Skeletal muscle tissue (tissue), 4 donors: ENCODE results near the gene ECEL1. TPM values are rescaled to one million over a fixed set of nuclear protein-coding genes. Genes with fewer than 3 reads are reported as not detected.

ENCODE experiments used
- H3K27ac ChIP-seq: one replicate; pipeline ENCODE4 v1.7.0; 2013; ENCODE audit warnings: mild to moderate bottlenecking, low read depth, low read length, inconsistent platforms
- H3K27me3 ChIP-seq, 3 donors: one replicate each; pipeline ENCODE4 v1.7.0; 2013; ENCODE audit warnings: low read length in 3 of 3; ENCODE audit not compliant: control insufficient read depth in 3 of 3, insufficient read depth in 3 of 3
- H3K36me3 ChIP-seq, 3 donors: one replicate each; pipeline ENCODE4 v1.7.0; 2013; ENCODE audit warnings: low read length in 3 of 3; ENCODE audit not compliant: control insufficient read depth in 3 of 3, insufficient read depth in 3 of 3
- H3K4me1 ChIP-seq, 3 donors: one replicate each; pipeline ENCODE4 v1.7.0; 2013; ENCODE audit warnings: low read length in 3 of 3, mild to moderate bottlenecking in 3 of 3; ENCODE audit not compliant: control insufficient read depth in 3 of 3, insufficient read depth in 3 of 3
- H3K4me3 ChIP-seq, 3 donors: one replicate each; pipeline ENCODE4 v1.7.0; 2013; ENCODE audit warnings: low read length in 3 of 3
- H3K9ac ChIP-seq, 3 donors: one replicate each; pipeline ENCODE4 v1.7.0; 2013; ENCODE audit warnings: low read length in 3 of 3, mild to moderate bottlenecking in 3 of 3, moderate library complexity in 2 of 3, low read depth in 1 of 3
- H3K9me3 ChIP-seq, 3 donors: one replicate each; pipeline ENCODE4 v1.7.0; 2013; ENCODE audit warnings: low read length in 3 of 3; ENCODE audit not compliant: control insufficient read depth in 3 of 3
- total RNA-seq: library from RNA; depleted of rRNA; stranded (reverse); fragments of >200 nt; gene quantifications from one replicate; pipeline ENCODE4 v1.2.3, GENCODE V29; 2014
- donor health status: Osteomylitis.

Gene ECEL1
- total RNA-seq, 1 donor from 2014 or later = 1.0 TPM

DNA sequence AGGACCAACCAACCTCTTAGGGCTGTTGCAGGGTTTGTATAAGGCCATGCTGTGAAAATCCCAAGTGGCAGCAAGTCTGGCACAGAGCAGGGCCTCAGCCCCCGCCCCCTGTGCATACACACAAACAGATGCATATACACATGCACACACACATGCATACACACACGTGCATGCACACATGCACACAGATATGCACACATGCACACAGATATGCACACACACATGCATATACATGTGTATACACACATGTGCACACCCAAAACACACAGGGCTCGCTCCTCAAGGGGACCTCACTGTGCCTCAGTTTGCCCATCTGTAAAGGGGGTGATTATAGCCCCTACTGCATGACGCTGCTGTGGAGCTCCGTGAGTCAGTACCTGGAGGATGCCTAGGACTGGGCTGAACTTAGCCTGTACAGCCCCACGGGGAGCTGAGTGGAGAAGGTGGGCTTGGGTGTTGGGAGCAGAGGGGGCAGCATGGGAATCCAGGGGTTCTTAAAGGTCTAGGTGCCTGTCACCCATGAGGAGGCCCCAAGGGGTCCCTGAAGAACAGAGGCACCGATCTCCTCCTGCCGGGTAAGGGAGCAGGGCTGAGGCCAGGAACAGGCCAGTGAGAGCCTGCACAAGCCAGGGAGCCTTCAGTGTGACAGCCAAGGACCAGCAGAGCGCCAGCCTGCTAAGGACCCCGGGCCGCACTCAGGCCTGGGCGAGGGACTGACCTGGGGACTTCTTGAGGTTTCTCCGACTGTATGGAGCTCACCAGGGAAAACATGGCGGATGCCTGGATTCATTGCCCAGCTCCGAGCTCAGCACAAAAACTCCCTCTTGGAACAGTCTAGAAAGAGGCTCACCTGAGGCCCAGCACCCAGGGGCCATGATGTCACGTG is 55.7 kb downstream of the ECEL1 start:
- Histone ChIP-seq H3K9ac (no peak overlapping the region), H3K4me3 (no peak overlapping the region), H3K27ac (no peak overlapping the region), H3K27me3 (peaks cover 0 to 13% (median 0%) of the 10 kb centered on the region in 3 donors), H3K36me3 (no peaks in the 10 kb centered on the region), H3K9me3 (no peaks in the 10 kb centered on the region), H3K4me1 (no peaks in the 10 kb centered on the region)

Other genes starting within 250 kb of the ECEL1 start
- gene ALPP, start 109.1 kb downstream of the ECEL1 start, total RNA-seq = not detected
- gene ALPG, start 81.0 kb downstream of the ECEL1 start, total RNA-seq = not detected
- gene ALPI, start 31.7 kb downstream of the ECEL1 start, total RNA-seq = not detected
- 1.0 TPM for gene PRSS56, start 32.6 kb upstream of the ECEL1 start, total RNA-seq
- 32.9 TPM for gene CHRND, start 38.3 kb upstream of the ECEL1 start, total RNA-seq
- 35.5 TPM for gene CHRNG, start 51.9 kb upstream of the ECEL1 start, total RNA-seq
- gene TIGD1, start 62.7 kb upstream of the ECEL1 start, total RNA-seq = 3.7 TPM
- gene EIF4E2, start 62.9 kb upstream of the ECEL1 start, total RNA-seq = 204 TPM
- gene EFHD1, start 145.8 kb upstream of the ECEL1 start, total RNA-seq = 2.1 TPM
- 74.1 TPM for gene GIGYF2, start 209.5 kb upstream of the ECEL1 start, total RNA-seq